ENCODE data around the gene XPNPEP3.
"Not testable (repeated sequence)": the region's sequence is repeated elsewhere in the genome, so short reads cannot be mapped to it uniquely, and the experiment has no call there.

XPNPEP3 gene

GRCh38 chr22:40856513-40857308, at the start of gene XPNPEP3, which contains the start of gene ST13:
XPNPEP3 (plus strand) TSS chr22:40857148; CDS start chr22:40857182, 34 bp downstream.
ST13 (minus strand) TSS chr22:40856639; CDS start chr22:40856540, 99 bp downstream.
- Mint-ChIP-seq H3K27ac (peak within 1 kb of the TSS; percentile 100), H3K27me3 (no peaks in the 10 kb centered on the region), H3K36me3 (peaks cover 5% of the 10 kb centered on the region), H3K9me3 (no peaks in the 10 kb centered on the region), H3K4me1 (peaks cover 61% of the 10 kb centered on the region), H3K4me3 (peak within 1 kb of the TSS; percentile 98)

- no peaks in the 10 kb centered on the region for H3K9me3 Mint-ChIP-seq
- H3K4me3 Mint-ChIP-seq: no peak overlapping the region
- H3K36me3 Mint-ChIP-seq: peaks cover 8% of the 10 kb centered on the region
- H3K27me3 Mint-ChIP-seq: no peaks in the 10 kb centered on the region
- peak overlapping the region; percentile 43 for H3K27ac Mint-ChIP-seq
- H3K4me1 Mint-ChIP-seq: peaks cover 20% of the 10 kb centered on the region
These were observed 48.7 kb upstream of the XPNPEP3 start for GRCh38 chr22:40808018-40808841.

- Mint-ChIP-seq H3K36me3 (peaks cover 15% of the 10 kb centered on the region), H3K4me1 (peaks cover 44% of the 10 kb centered on the region), H3K9me3 (no peaks in the 10 kb centered on the region), H3K27me3 (no peaks in the 10 kb centered on the region), H3K4me3 (no peak overlapping the region), H3K27ac (no peak overlapping the region)
These were observed 43.0 kb upstream of the XPNPEP3 start for GRCh38 chr22:40813912-40814315.

- Mint-ChIP-seq H3K4me3 (peak overlapping the region; percentile 90), H3K27me3 (no peaks in the 10 kb centered on the region), H3K27ac (peak overlapping the region; percentile 89), H3K4me1 (peaks cover 43% of the 10 kb centered on the region), H3K9me3 (no peaks in the 10 kb centered on the region), H3K36me3 (peaks cover 12% of the 10 kb centered on the region)
These were observed 39.2 kb upstream of the XPNPEP3 start for GRCh38 chr22:40817737-40818136.

GRCh38 chr22:40818192-40818746, 38.7 kb upstream of the XPNPEP3 start:
- no peaks in the 10 kb centered on the region for H3K27me3 Mint-ChIP-seq
- peaks cover 12% of the 10 kb centered on the region for H3K36me3 Mint-ChIP-seq
- H3K4me1 Mint-ChIP-seq: peaks cover 43% of the 10 kb centered on the region
- peak overlapping the region; percentile 90 for H3K4me3 Mint-ChIP-seq
- H3K9me3 Mint-ChIP-seq: no peaks in the 10 kb centered on the region
- peak overlapping the region; percentile 93 for H3K27ac Mint-ChIP-seq

- no peaks in the 10 kb centered on the region for H3K9me3 Mint-ChIP-seq
- peak within 1 kb of the TSS; percentile 93 for H3K27ac Mint-ChIP-seq
- H3K27me3 Mint-ChIP-seq: no peaks in the 10 kb centered on the region
- H3K36me3 Mint-ChIP-seq: peaks cover 10% of the 10 kb centered on the region
- peak within 1 kb of the TSS; percentile 90 for H3K4me3 Mint-ChIP-seq
- H3K4me1 Mint-ChIP-seq: peaks cover 40% of the 10 kb centered on the region
These were observed 38.0 kb upstream of the XPNPEP3 start, which contains the start of gene SLC25A17 for GRCh38 chr22:40818747-40819598. SLC25A17 (minus strand) TSS chr22:40819346; CDS start chr22:40819248, 98 bp downstream.

- Mint-ChIP-seq H3K27me3 (no peaks in the 10 kb centered on the region), H3K4me3 (peak overlapping the region; percentile 90), H3K36me3 (peaks cover 7% of the 10 kb centered on the region), H3K4me1 (peaks cover 34% of the 10 kb centered on the region), H3K9me3 (no peaks in the 10 kb centered on the region), H3K27ac (peak overlapping the region; percentile 59)
These were observed 37.3 kb upstream of the XPNPEP3 start for GRCh38 chr22:40819599-40820140.

GRCh38 chr22:40823426-40823825, 33.5 kb upstream of the XPNPEP3 start:
- H3K27me3 Mint-ChIP-seq: no peaks in the 10 kb centered on the region
- no peak overlapping the region for H3K27ac Mint-ChIP-seq
- no peak overlapping the region for H3K4me3 Mint-ChIP-seq
- H3K9me3 Mint-ChIP-seq: no peaks in the 10 kb centered on the region
- peaks cover 5% of the 10 kb centered on the region for H3K36me3 Mint-ChIP-seq
- H3K4me1 Mint-ChIP-seq: peaks cover 11% of the 10 kb centered on the region

- H3K27ac Mint-ChIP-seq, H3K36me3 Mint-ChIP-seq: not testable (repeated sequence)
These were observed 30.7 kb upstream of the XPNPEP3 start for GRCh38 chr22:40826292-40826691.

GRCh38 chr22:40826984-40827741, 29.8 kb upstream of the XPNPEP3 start:
- H3K4me1 Mint-ChIP-seq: no peaks in the 10 kb centered on the region
- peaks cover 8% of the 10 kb centered on the region for H3K36me3 Mint-ChIP-seq
- H3K9me3 Mint-ChIP-seq: no peaks in the 10 kb centered on the region
- H3K4me3 Mint-ChIP-seq: no peak overlapping the region
- H3K27ac Mint-ChIP-seq: no peak overlapping the region
- no peaks in the 10 kb centered on the region for H3K27me3 Mint-ChIP-seq

More at GRCh38 chr22:40826292-40826691, 30.7 kb upstream of the XPNPEP3 start:
- H3K4me3 Mint-ChIP-seq, H3K27me3 Mint-ChIP-seq, H3K4me1 Mint-ChIP-seq, H3K9me3 Mint-ChIP-seq: not testable (repeated sequence)

- peak overlapping the region; percentile 81 for H3K27ac Mint-ChIP-seq
- H3K4me1 Mint-ChIP-seq: no peaks in the 10 kb centered on the region
- no peaks in the 10 kb centered on the region for H3K27me3 Mint-ChIP-seq
- no peaks in the 10 kb centered on the region for H3K9me3 Mint-ChIP-seq
- peaks cover 13% of the 10 kb centered on the region for H3K36me3 Mint-ChIP-seq
- H3K4me3 Mint-ChIP-seq: no peak overlapping the region
These were observed 27.8 kb upstream of the XPNPEP3 start for GRCh38 chr22:40829131-40829530.

- H3K36me3 Mint-ChIP-seq: peaks cover 13% of the 10 kb centered on the region
- no peaks in the 10 kb centered on the region for H3K9me3 Mint-ChIP-seq
- H3K27ac Mint-ChIP-seq: no peak overlapping the region
- no peak overlapping the region for H3K4me3 Mint-ChIP-seq
- no peaks in the 10 kb centered on the region for H3K27me3 Mint-ChIP-seq
- peaks cover 8% of the 10 kb centered on the region for H3K4me1 Mint-ChIP-seq
These were observed 22.3 kb upstream of the XPNPEP3 start for GRCh38 chr22:40834619-40835018.

- peaks cover 33% of the 10 kb centered on the region for H3K4me1 Mint-ChIP-seq
- H3K36me3 Mint-ChIP-seq: peaks cover 19% of the 10 kb centered on the region
- no peak overlapping the region for H3K27ac Mint-ChIP-seq
- H3K4me3 Mint-ChIP-seq: no peak overlapping the region
- no peaks in the 10 kb centered on the region for H3K27me3 Mint-ChIP-seq
- no peaks in the 10 kb centered on the region for H3K9me3 Mint-ChIP-seq
These were observed 18.5 kb upstream of the XPNPEP3 start for GRCh38 chr22:40838486-40838885.

GRCh38 chr22:40844951-40845350, 12.0 kb upstream of the XPNPEP3 start:
- H3K27me3 Mint-ChIP-seq: no peaks in the 10 kb centered on the region
- no peaks in the 10 kb centered on the region for H3K9me3 Mint-ChIP-seq
- H3K27ac Mint-ChIP-seq: peak overlapping the region; percentile 30
- peaks cover 20% of the 10 kb centered on the region for H3K36me3 Mint-ChIP-seq
- no peak overlapping the region for H3K4me3 Mint-ChIP-seq
- H3K4me1 Mint-ChIP-seq: peaks cover 31% of the 10 kb centered on the region

Measured in activated naive CD4-positive, alpha-beta T cell treated with anti-CD3 and anti-CD28 coated beads, Interleukin-2, amount 50 U/mL, for 24 hours (primary cell).